ENCODE measurements around the gene PPP1R12B.
"Not testable (repeated sequence)": the region's sequence is repeated elsewhere in the genome, so short reads cannot be mapped to it uniquely, and the experiment has no call there.

The PPP1R12B gene

DNA sequence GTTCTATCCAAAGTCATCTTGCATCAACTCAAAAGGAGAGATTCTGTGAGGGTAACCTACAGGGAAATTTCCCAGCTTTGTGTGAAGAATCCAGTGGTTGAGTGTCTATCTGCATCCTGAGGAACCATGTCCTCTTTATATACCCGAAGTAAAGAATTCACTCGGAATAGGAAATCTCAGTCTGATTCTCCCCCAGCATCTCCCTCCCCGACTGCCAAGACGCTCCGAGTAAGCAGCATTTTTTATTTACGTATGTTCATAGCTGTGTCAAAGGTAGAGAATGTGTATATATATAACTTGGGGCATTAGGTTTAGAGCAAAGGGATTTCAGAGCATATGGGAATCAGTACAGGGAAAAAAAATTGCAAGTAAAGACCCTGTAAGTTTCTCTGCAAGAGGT, 191.5 kb downstream of the PPP1R12B start:
- no peak for DNase-seq

- DNase-seq: no peak
Observed at GRCh38 chr1:202540448-202540847, 191.9 kb downstream of the PPP1R12B start.

- not testable (repeated sequence) for DNase-seq
Observed at GRCh38 chr1:202540858-202541257, 192.4 kb downstream of the PPP1R12B start.

GRCh38 chr1:202542415-202542814, 193.9 kb downstream of the PPP1R12B start:
- not testable (repeated sequence) for DNase-seq

GRCh38 chr1:202543537-202543936, 195.0 kb downstream of the PPP1R12B start:
- DNase-seq: not testable (repeated sequence)

GRCh38 chr1:202544766-202545449, 196.4 kb downstream of the PPP1R12B start:
- not testable (repeated sequence) for DNase-seq

DNA sequence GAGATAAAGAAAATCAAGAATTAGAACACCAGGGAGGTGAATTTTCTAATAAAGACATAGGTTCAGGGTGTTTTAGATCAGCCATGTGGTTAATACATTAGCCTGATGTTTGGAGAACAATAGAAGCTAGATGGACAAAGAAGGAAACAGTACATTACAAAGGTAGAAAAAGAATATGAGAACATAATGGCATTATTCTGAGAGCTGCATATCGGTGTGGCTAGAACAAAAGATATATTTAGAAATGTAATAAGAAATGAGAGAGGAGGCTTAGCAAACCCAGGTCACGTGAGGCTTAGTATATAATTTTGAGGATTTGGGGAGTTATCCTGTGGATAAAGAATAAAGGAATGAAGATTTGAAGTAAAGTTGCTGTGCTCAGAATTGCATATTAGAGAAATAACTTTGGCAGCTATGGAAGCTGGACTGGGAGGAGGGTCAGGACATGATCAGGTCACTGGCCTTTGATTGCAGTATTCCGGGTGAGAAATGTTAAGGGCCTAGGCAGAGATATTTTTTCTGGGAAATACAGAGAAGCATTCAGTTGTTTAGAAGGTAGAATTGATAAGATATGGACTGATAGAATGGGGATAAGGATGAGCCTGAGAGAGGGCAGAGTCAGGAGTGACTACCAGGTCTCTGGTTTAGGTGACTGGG, 197.3 kb downstream of the PPP1R12B start:
- DNase-seq: not testable (repeated sequence)

DNA sequence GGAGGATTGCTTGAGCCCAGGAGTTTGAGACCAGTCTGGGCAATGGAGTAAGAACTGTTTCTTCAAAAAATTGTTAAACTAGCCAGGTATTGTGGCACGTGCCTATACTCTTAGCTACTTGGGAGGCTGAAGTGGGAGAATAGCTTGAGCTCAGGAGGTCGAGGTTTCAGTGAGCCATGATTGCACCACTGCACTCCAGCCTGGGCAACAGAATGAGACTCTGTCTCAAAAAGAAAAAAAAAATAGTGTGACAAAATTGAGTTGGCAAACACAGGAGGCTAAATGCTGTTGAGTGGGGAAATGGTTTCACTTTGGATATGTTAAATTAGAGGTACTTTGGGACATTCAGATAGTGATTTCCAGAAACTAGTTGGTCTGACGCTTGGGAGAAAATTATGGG, 197.9 kb downstream of the PPP1R12B start:
- not testable (repeated sequence) for DNase-seq

DNA sequence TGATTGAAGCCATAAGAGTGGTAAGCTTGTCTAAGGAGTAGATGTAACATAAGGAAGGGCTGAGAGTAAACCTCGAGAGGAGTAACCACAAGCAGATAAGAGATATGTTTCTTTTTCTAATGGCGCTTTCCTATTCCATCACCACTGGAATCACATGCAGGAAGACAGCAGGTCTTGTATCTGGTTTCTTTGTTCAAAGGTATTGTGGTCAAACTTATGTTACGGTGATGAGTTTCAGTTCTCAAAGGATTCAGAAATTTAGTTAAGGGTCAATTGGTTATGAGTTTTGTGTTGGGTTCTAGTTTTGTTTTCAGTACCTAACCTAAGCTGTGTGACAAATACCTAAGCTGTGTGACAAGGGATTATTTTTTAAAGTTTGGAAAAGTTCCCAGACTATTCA, 198.3 kb downstream of the PPP1R12B start:
- DNase-seq: not testable (repeated sequence)

GRCh38 chr1:202547215-202547614, 198.7 kb downstream of the PPP1R12B start:
- no peak for DNase-seq

GRCh38 chr1:202550088-202550487, 201.6 kb downstream of the PPP1R12B start:
- not testable (repeated sequence) for DNase-seq

DNA sequence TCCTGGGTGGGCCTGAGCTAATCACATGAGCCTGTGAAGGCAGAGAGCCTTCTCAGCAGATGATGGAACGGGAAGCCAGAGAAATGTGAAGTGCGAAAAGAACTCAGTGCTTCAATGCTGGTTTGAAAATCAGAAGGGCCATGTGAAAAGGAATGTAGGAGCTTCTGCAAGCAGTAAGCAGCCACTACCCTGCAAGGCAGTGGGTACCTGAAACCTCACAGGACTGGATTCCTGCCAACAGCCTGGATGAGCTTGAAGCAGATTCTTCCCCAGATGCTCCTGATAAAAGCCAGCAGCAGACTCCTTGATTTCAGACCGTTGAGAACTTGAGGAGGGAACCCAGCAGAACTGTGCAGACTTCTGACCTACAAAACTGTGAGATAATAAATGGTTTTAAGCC, 203.2 kb downstream of the PPP1R12B start:
- DNase-seq: no peak

DNA sequence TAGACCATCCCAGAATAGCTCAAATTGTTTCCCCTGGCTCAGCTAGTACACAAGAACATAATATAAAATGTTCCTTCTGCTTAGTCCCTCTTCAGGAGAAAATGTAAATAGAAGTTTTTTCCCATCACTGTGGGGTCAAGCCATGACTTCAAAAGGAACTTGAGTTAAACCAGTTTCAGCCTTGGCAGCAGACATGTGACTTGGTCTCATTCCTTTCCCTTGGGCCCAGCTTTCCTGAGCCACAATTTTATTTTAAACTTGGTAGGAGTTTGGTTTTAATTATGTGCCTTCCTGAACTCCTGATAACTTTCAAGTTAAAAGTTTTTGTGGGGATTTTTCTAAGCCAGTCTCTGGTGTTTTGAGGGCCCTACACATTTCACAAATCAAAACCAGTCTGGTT, 204.1 kb downstream of the PPP1R12B start:
- not testable (repeated sequence) for DNase-seq

DNA sequence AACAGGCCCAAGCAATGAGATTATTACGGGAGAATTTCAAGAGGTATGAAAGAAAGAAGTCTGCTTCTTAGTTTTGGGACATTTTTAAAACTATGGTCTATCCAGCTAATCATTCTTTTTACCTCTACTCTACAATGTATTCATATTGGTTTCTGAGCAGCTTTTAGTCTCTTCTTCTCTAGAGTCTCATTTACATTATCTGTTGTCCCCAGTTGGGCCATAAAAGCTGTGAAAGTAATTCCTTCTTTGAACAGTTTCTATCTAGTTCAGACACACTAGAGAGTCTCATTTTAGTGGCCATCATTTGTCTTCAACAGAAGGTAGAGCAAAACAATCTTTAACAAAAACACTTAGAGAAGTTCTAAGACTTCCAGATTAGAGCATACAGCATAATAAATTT, 204.6 kb downstream of the PPP1R12B start:
- not testable (repeated sequence) for DNase-seq

DNA sequence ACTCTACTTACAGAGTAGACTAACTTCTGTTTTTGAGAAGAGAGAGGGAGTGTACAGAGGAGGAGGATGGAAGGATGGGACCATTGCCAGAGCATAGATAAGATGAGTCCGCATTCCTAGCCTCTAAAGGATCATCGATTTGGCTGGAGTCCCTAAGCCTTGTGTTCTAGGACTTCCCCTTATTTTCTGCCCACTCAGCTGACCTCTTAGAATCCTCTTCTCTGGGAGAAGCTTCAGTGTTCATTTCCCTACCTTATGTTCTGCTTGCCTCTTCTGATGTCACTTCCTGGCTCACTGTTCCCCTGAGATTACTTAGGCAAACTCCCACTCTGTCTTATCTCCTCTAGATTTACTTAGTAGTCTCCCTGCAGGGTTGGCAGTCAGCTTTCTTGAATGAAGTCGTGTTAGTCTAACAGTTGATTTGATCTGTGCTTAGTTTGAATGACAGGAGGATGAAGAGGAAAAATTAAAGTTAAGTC, 205.1 kb downstream of the PPP1R12B start:
- no peak for DNase-seq

GRCh38 chr1:202554619-202555018, 206.1 kb downstream of the PPP1R12B start:
- not testable (repeated sequence) for DNase-seq

- not testable (repeated sequence) for DNase-seq
Observed at GRCh38 chr1:202556037-202556436, 207.5 kb downstream of the PPP1R12B start.

DNA sequence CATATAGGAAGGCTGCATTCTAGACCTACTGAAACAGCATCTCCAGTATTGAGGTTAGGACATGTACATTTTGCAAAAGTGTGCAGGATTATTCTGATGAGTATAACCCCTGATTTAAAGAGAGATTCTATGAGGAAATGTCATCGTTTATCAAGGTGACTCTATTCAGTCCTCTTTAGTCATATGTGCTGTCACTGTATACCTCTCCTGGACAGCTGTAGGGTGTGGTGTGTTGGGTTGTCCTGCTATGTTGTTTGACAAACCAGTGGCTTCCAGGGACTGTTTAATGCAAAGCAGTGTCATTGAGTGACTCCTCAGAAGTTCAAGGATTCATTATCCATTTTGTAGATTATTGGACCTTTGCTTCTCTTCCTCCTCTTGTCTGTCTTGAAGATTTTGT, 209.2 kb downstream of the PPP1R12B start:
- DNase-seq: not testable (repeated sequence)

DNA sequence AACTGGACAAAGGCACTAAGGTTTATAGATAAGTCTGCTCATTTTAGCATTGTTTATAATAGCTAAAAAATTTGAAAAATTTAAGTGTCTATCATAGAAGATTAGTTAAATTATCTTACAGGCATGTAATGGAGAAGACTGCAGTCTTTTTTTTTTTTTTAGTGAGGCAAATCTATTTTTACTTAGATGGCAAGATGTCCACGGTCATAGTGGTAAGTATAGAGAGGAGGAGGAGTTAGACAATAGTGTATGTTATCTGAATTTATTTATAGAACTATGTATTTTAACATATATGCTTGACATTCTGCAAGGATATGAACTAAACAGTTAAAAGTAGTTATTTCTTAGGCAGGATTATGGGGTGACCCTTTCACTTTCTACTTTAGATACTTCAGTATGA, 212.7 kb downstream of the PPP1R12B start:
- DNase-seq: no peak

DNA sequence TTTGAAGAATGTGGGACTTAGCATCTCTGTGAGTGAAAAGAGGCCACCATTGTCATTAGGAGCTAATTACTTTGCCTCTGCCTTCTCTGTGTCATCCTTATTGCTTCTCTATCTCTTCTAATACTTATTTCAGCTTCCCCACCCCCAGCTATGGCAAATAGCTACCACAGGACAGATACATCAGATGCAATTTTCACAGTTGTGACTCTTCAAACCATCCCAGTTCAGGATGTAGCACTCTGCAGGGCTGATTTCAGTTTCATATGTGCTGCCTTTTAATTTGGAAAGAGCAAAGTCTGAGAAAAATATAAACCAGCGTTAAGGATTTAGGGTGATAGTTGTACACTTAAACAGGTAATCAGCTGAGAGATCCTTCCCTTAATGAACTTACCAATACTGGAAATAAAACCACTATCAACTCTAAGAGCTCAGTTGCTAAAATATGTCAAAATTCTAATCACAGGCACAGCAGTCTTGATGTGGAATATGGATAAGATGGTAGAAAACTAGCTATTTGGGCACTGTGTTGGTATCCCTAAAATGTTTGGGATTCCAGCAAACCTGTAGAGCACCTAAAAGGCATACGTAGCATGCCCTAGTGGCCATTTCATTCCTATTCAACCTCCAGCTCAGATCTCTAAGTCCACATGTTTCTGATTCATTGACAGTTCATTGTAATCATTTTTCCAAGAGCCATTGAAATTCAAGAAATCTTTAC, 213.4 kb downstream of the PPP1R12B start:
- DNase-seq: no peak

DNA sequence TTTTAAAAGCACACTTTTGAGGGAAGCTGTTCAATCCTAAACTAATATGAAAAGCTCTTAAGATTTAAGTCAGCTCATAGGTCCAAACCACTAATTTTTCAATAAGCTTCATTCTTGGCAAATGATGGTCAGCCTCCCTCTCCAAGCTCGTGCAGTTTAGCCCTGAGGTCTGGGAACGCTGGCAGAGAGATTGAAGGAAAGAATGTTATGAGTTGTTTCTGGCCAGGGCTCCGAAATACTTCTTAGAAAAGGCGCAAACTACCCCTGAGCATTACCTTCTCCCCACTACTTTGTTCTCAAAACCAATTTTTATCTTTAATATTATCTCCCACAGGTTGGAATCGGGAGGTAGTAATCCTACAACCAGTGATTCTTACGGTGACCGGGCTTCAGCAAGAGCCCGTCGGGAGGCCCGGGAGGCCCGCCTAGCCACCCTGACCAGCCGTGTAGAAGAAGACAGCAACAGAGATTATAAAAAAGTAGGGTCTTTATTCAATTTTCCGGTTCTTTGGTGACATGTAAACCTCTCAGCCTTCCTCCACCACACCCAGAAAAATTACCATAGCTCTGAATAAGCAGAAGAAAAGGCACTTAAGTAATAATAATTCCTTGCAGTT, 214.1 kb downstream of the PPP1R12B start:
- no peak for DNase-seq

DNA sequence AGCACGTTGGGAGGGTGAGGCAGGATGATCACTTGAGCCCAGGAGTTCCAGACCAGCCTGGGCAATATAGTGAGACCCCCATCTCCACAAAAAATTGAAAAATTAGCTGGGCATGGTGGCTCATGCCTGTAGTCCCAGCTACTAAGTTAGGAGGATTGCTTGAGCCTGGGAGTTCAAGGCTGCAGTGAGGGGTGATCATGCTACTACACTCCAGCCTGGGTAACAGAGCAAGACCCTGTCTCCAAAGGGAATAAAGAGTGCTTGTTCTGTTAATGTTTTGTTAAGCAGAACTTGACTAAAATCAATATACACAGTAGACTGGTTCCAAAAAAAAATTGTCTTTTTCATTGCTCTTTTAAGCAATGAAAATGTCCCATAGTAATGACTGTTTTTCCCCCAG, 215.3 kb downstream of the PPP1R12B start:
- no peak for DNase-seq

DNA sequence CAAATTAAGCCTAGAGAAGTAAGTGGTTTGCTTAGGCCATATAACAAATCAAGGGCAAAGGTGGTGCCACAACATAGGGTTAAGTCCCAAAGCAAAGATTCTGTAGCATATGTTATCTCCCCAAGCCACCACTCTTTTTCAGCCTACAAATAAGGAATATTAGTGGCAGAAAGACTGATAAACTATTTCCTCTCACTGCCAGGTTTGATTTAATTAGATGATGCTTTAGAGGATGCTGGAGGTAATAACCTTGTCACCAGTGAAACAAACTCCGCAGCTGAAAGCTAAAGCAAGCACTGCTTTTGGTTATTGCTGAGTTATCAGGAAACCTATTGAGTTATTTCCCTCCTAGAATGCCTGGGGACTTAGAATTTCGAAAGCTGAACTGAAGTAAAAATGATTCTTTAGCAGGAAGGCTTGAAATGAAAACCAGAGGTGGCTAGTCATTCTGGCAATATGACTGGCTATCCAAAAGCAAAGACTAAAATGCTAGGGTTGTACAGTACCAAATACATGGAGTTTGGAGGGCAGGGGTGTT, 216.5 kb downstream of the PPP1R12B start:
- DNase-seq: no peak

Data from NCI-H1930 (cell line).